Natural killer cell (primary cell): Measurements from ENCODE around the gene OXNAD1. TPM values are rescaled to one million over a fixed set of nuclear protein-coding genes. Genes with fewer than 3 reads are reported as not detected.
"Not testable (repeated sequence)": the region's sequence is repeated elsewhere in the genome, so short reads cannot be mapped to it uniquely, and the experiment has no call there.

Experiments used
- ATAC-seq, 3 donors: fragments of 150-1000 bp in 2 of 3; fragments of 200-7000 bp in 1 of 3; cut with Tn5 transposase; 1 replicate in 1 of 3; 2 replicates in 2 of 3; pipeline ENCODE4 v1.10.0; 2021; ENCODE audit warnings: mild to moderate bottlenecking in 2 of 3, moderate library complexity in 2 of 3
- DNase-seq, 2 donors: peaks; one replicate each; pipeline versions ENCODE4 v3.0.0 to v3.0.0-alpha.2; 2013 to 2021; ENCODE audit warnings: mixed read lengths in 1 of 2
- H3K27ac ChIP-seq: one replicate; pipeline ENCODE4 v1.5.1; 2013; ENCODE audit warnings: mild to moderate bottlenecking, low read length
- H3K27me3 ChIP-seq: one replicate; pipeline ENCODE4 v1.6.1; 2013; ENCODE audit warnings: low read length; ENCODE audit not compliant: control insufficient read depth, insufficient read depth
- H3K36me3 ChIP-seq: one replicate; pipeline ENCODE4 v1.6.1; 2013; ENCODE audit warnings: low read length; ENCODE audit not compliant: control insufficient read depth, insufficient read depth
- H3K4me1 ChIP-seq: one replicate; pipeline ENCODE4 v1.6.1; 2013; ENCODE audit warnings: low read length; ENCODE audit not compliant: control insufficient read depth, insufficient read depth
- H3K4me3 ChIP-seq: one replicate; pipeline ENCODE4 v1.5.1; 2013; ENCODE audit warnings: low read length
- H3K9me3 ChIP-seq: one replicate; pipeline ENCODE4 v1.6.1; 2013; ENCODE audit warnings: low read length; ENCODE audit not compliant: control insufficient read depth, insufficient read depth
- H3K27ac Mint-ChIP-seq, 2 donors: one replicate each; pipeline ENCODE4 v1.8.0; 2022; ENCODE audit warnings: mild to moderate bottlenecking in 2 of 2, mixed read lengths in 2 of 2, moderate library complexity in 1 of 2
- H3K27me3 Mint-ChIP-seq, 2 donors: one replicate each; pipeline ENCODE4 v1.8.0; 2022; ENCODE audit warnings: low read depth in 2 of 2, mixed read lengths in 2 of 2
- H3K36me3 Mint-ChIP-seq: one replicate; pipeline ENCODE4 v1.8.0; 2022; ENCODE audit warnings: mixed read lengths
- H3K4me1 Mint-ChIP-seq, 2 donors: one replicate each; pipeline ENCODE4 v1.8.0; 2022; ENCODE audit warnings: mixed read lengths in 2 of 2
- H3K4me3 Mint-ChIP-seq: one replicate; pipeline ENCODE4 v1.8.0; 2022; ENCODE audit warnings: mild to moderate bottlenecking, moderate library complexity, mixed read lengths
- H3K9me3 Mint-ChIP-seq, 2 donors: one replicate each; pipeline ENCODE4 v1.8.0; 2022; ENCODE audit warnings: mixed read lengths in 2 of 2
- WGBS: methylation state at CpG from one replicate; pipeline ENCODE4 v1.1.7; 2013; ENCODE audit warnings: missing lambda C conversion rate; ENCODE audit not compliant: insufficient coverage; 5-methylcytosine and 5-hydroxymethylcytosine counted together
- intact Hi-C: fragments of 100-400 bp; cut with micrococcal nuclease; formaldehyde crosslinking; loops from one replicate; pipeline ENCODE4 v1.14.2; 2022
- total RNA-seq, 4 donors: library from RNA; stranded (reverse); fragments of 120-200 nt in 1 of 4; gene quantifications; one replicate each; pipeline versions ENCODE4 v1.2.3 to v1.2.4, GENCODE V29; 2013 to 2022
- TF ChIP-seq, protein P1 (sequence below): fragments of 200-600 bp; IDR thresholded peaks from one replicate; pipeline ENCODE4 v1.8.0; 2022; ENCODE audit warnings: antibody characterized with exemption

OXNAD1 gene
- total RNA-seq, 3 donors from 2014 or later (not counting 1 experiment from before 2014, with no cell fraction given) = 16.7 to 26.1 (median 22.3) TPM

DNA sequence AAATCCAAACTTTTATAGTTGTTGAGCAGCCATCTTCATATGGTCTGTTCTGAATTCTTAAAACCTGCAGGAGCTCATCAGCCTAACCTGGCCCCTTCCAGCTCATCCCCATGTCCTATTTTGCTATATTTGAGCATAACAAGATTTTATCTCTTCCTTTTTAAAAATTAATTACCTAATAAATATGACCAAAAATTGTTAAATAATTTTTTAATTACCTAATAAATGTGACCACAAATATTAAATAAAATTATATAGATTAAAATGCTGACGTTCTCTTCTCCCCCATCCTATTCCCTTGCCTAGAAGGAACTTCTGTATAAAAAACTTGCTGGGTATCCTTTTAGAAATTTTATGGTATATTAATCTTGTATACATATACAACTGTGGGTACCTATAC, 43.7 kb downstream of the OXNAD1 start:
- Mint-ChIP-seq H3K4me1 (peaks cover 70 to 81% of the 10 kb centered on the region in 2 donors), H3K27me3 (no peaks in the 10 kb centered on the region), H3K9me3 (no peaks in the 10 kb centered on the region), H3K27ac (peak overlapping the region in 1 of 2 donors; percentile 82), H3K4me3 (no peak overlapping the region), H3K36me3 (peaks cover 9% of the 10 kb centered on the region)
- Histone ChIP-seq H3K36me3 (peaks cover 47% of the 10 kb centered on the region), H3K4me3 (no peak overlapping the region), H3K27ac (no peak overlapping the region), H3K4me1 (peaks cover 50% of the 10 kb centered on the region), H3K27me3 (no peaks in the 10 kb centered on the region), H3K9me3 (no peaks in the 10 kb centered on the region)
- WGBS = no CpG with 5 or more reads among the region's 1 CpG
- ATAC-seq (no peak), DNase-seq (no peak)
- TF ChIP-seq, protein P1, sequence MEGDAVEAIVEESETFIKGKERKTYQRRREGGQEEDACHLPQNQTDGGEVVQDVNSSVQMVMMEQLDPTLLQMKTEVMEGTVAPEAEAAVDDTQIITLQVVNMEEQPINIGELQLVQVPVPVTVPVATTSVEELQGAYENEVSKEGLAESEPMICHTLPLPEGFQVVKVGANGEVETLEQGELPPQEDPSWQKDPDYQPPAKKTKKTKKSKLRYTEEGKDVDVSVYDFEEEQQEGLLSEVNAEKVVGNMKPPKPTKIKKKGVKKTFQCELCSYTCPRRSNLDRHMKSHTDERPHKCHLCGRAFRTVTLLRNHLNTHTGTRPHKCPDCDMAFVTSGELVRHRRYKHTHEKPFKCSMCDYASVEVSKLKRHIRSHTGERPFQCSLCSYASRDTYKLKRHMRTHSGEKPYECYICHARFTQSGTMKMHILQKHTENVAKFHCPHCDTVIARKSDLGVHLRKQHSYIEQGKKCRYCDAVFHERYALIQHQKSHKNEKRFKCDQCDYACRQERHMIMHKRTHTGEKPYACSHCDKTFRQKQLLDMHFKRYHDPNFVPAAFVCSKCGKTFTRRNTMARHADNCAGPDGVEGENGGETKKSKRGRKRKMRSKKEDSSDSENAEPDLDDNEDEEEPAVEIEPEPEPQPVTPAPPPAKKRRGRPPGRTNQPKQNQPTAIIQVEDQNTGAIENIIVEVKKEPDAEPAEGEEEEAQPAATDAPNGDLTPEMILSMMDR = no peak
- intact Hi-C loops = loop anchor here (2.0 to 10.0 kb wide), 3 partner anchors 22 to 846 kb away; no protein-coding TSS in a partner anchor

DNA sequence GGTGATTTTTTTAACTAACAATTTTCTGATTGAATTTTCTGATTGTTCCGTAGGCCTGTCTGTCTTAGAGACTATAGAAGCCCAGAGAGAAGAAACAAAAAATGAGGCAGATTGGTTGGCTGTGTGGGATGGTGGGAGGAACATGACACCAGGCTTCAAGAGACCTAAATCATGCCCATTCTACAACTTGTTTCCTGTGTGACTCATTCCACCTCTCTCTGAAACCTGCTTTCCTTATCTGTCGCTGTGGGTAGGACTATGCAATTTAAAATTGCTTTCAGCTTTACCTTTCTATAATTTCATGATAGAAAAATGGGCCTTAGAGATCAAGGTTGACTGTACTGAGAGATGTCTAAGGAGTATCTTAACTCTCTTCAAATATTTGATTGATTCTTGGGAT, 44.5 kb downstream of the OXNAD1 start:
- peak in 1 of 2 donors; percentile 84 for DNase-seq
- TF ChIP-seq, protein P1 = no peak
- peaks cover 40% of the 10 kb centered on the region for H3K36me3 ChIP-seq
- no peak overlapping the region for H3K4me3 ChIP-seq
- H3K9me3 ChIP-seq = no peaks in the 10 kb centered on the region
- H3K9me3 Mint-ChIP-seq = no peaks in the 10 kb centered on the region
- H3K27me3 ChIP-seq = no peaks in the 10 kb centered on the region
- H3K27ac Mint-ChIP-seq = peak overlapping the region; percentile 82 to 86
- H3K4me3 Mint-ChIP-seq = peak overlapping the region; percentile 62
- H3K4me1 ChIP-seq = peaks cover 57% of the 10 kb centered on the region
- peak overlapping the region; percentile 55 for H3K27ac ChIP-seq
- H3K36me3 Mint-ChIP-seq = peaks cover 2% of the 10 kb centered on the region
- intact Hi-C loops = loop anchor here (2.0 to 10.0 kb wide), 3 partner anchors 23 to 845 kb away; no protein-coding TSS in a partner anchor
- peak; percentile 74 to 82 (median 76) for ATAC-seq
- peaks cover 70 to 82% of the 10 kb centered on the region in 2 donors for H3K4me1 Mint-ChIP-seq
- no peaks in the 10 kb centered on the region for H3K27me3 Mint-ChIP-seq
- no CpG with 5 or more reads among the region's 2 CpGs for WGBS

DNA sequence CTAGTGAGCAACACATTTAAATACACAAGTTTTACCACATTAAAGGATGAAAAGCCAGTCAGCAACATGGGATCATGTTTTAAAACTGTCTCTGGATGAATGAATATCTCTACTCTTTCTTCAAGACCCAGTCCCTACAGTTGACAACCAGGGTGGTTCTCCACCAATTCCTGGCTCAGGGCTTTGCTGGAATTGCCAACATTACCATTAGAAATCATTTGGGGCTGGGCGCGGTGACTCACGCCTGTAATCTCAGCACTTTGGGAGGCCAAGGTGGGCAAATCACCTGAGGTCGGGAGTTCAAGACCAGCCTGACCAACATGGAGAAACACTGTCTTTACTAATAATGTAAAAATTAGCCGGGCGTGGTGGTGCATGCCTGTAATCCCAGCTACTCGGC, 45.5 kb downstream of the OXNAD1 start:
- ATAC-seq, H3K27me3 Mint-ChIP-seq, H3K4me3 Mint-ChIP-seq, H3K27me3 ChIP-seq, H3K36me3 Mint-ChIP-seq, H3K4me3 ChIP-seq, H3K9me3 ChIP-seq, H3K9me3 Mint-ChIP-seq, DNase-seq, intact Hi-C loops: not testable (repeated sequence)
- peak overlapping the region; percentile 55 for H3K27ac ChIP-seq
- H3K4me1 ChIP-seq = peaks cover 56% of the 10 kb centered on the region
- Mint-ChIP-seq H3K4me1 (peaks cover 62 to 75% of the 10 kb centered on the region in 2 donors), H3K27ac (peak overlapping the region; percentile 82 to 86)
- WGBS = 98% methylated on average over 7 of the region's 7 CpGs
- peaks cover 35% of the 10 kb centered on the region for H3K36me3 ChIP-seq

DNA sequence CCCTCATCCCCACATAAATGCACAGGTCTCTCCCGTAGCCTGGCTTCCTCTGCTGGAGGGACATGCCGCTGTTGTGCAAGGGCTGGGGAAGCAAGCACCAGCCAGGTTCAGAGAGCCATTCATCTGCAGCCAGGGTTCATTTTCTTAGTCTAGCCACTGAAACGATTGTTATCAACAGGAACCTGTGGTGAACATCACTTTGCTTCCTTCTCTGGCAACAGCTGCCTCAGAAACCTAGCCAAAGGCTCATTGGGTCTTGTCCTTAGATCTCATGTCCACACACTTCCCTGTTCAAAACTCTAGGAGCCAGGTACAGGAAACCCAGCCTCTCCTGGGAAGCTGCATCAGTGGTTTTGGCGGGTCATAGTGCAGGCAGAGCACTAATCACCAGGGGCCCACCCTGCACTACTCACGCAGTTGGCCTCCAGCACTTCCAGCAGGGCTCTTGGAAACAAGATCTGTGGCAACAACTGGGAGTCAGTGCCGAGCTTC, 47.0 kb downstream of the OXNAD1 start:
- Mint-ChIP-seq H3K27me3 (no peaks in the 10 kb centered on the region), H3K4me3 (peak overlapping the region; percentile 82), H3K4me1 (peaks cover 67 to 75% of the 10 kb centered on the region in 2 donors), H3K27ac (peak overlapping the region; percentile 91 to 92), H3K36me3 (no peaks in the 10 kb centered on the region), H3K9me3 (no peaks in the 10 kb centered on the region)
- intact Hi-C loops = no loop called here
- Histone ChIP-seq H3K27me3 (no peaks in the 10 kb centered on the region), H3K4me1 (peaks cover 69% of the 10 kb centered on the region), H3K27ac (peak overlapping the region; percentile 76), H3K4me3 (no peak overlapping the region), H3K9me3 (no peaks in the 10 kb centered on the region), H3K36me3 (peaks cover 36% of the 10 kb centered on the region)
- DNase-seq (peak in 1 of 2 donors; percentile 84), ATAC-seq (peak; percentile 61 to 79 (median 76))
- TF ChIP-seq, protein P1 = no peak
- 8% methylated on average over 6 of the region's 6 CpGs for WGBS
